IPS-18c (cell line): ENCODE measurements around the gene ZNF786.
"Not testable (repeated sequence)": the region's sequence is repeated elsewhere in the genome, so short reads cannot be mapped to it uniquely, and the experiment has no call there.

Source experiments
- H3K4me3 ChIP-seq: 2 replicates; pipeline ENCODE4 v1.7.0; 2013; ENCODE audit warnings: low read depth, mild to moderate bottlenecking, low read length, moderate library complexity; ENCODE audit not compliant: insufficient read depth
- H3K9me3 ChIP-seq: one replicate; pipeline ENCODE4 v1.6.1; 2013; ENCODE audit warnings: mild to moderate bottlenecking, low read length, moderate library complexity; ENCODE audit not compliant: control insufficient read depth, insufficient read depth

ZNF786 gene

DNA sequence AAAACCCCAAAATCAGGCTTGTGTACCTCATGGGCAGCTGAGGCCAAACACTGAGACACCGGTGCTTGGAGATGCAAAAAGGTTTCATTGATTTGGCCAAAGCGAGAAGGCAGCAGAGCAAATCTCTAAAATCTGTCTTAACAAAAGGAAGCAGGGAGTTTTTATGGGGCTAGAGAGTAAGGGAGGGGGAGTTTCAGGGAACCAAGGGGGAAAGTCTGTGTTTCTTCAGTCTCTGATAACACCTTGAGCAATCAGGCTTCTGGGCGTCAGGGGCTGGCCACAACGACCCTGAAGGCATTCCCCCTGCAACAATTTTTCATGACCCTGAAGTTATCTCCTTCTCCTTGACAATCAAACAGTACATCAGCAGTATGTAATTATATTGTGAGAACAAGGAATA, 2.7 kb upstream of the ZNF786 start:
- no peak overlapping the region for H3K4me3 ChIP-seq
- H3K9me3 ChIP-seq, result no peaks in the 10 kb centered on the region

DNA sequence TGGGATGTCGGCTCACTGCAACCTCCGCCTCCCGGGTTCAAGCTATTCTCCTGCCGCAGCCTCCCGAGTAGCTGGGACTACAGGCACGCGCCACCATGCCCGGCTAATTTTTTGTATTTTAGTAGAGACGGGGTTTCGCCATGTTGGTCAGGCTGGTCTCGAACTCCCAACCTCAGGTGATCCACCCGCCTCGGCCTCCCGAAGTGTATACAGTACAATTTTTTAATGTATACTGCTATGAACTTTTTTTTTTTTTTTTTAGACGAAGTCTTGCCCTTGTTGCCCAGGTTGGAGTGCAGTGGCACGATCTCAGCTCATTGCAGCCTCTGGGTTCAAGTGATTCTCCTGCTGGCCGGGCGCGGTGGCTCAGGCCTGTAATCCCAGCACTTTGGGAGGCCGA, 1.7 kb upstream of the ZNF786 start:
- not testable (repeated sequence) for H3K9me3 ChIP-seq, H3K4me3 ChIP-seq

DNA sequence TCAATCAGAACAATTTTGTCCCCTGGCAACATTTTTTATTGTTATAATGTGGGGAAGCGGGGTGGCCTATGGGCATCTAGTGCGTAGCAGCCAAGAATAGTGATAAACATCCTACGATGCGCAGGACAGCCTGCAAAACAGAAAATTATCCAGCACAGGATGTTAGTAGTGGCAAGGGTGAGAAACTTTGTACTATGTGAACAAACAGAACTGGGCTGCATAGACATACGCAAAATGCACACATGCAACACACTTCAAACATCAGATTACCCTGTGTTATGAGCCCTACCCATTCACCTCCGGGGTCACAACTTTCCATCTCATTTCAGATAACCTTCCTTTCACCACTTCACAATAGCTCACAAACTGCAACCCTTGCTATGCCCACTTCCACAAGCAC, 3.1 kb downstream of the ZNF786 start:
- peaks cover 2% of the 10 kb centered on the region for H3K9me3 ChIP-seq
- H3K4me3 ChIP-seq, result no peak overlapping the region

DNA sequence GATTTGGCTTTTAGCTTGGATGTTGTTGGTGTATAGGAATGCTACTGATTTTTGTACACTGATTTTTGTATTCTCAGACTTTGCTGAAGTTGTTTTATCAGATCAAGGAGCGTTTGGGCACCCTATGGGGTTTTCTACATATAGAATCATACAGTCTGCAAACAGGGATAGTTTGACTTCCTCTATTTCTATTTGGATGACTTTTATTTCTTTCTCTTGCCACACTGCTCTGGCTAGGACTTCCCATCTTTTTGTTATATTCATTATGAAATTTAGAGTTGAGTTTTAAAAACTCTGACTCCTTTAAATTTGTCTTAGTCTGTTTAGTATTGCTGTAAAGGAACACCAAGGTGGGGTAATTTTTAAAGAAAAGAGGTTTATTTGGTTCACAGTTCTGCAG, 4.7 kb downstream of the ZNF786 start:
- Histone ChIP-seq H3K9me3 (peaks cover 5% of the 10 kb centered on the region), H3K4me3 (no peak overlapping the region)

DNA sequence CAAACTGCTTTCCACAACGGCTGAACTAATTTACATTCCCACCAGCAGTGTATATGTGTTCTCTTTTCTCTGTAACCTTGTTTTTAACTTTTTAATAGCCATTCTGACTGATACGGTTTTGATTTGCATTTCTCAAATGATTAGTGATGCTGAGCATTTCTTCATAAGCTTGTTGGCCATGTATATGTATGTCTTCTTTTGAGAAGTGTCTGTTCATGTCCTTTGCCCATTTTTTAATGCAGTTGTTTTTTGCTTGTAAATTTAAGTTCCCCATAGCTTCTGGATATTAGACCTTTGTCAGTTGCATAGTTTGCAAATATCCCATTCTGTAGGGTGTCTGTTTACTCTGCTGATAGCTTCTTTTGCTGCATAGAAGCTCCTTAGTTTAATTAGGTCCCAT, 6.1 kb downstream of the ZNF786 start:
- peaks cover 5% of the 10 kb centered on the region for H3K9me3 ChIP-seq
- H3K4me3 ChIP-seq, result no peak overlapping the region

DNA sequence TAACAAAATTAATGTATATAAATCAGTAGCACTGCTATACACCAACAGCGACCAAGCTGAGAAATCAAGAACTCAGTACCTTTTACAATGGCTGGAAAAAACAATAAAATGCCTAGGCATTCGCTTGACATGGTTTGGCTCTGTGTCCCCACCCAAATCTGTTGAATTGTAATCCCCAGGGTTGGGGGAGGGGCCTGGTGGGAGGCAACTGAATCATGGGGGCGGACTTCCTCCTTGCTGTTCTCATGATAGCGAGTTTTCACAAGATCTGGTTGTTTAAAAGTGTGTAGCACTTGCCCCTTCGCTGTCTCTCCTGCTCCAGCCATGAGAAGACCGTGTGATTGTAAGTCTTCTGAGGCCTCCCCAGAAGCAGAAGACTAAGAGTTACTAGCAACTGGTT, 8.6 kb downstream of the ZNF786 start:
- Histone ChIP-seq H3K4me3 (no peak overlapping the region), H3K9me3 (peaks cover 5% of the 10 kb centered on the region)

DNA sequence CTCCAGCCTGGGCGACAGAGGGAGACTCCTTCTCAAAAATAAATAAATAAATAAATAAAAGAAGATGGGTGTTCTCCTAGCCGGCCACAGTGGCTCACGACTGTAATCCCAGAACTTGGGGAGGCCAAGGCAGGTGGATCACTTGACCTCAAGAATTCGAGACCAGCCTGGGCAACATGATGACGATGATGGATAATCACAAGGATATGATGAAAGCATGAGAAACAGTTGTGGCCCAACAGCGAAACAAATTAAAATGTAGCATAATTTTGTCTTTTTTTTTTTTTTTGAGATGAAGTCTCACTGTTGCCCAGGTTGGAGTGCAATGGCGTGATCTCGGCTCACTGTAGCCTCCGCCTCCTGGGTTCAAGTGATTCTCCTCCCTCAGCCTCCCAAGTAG, 12.9 kb downstream of the ZNF786 start:
- H3K9me3 ChIP-seq, result peaks cover 3% of the 10 kb centered on the region
- H3K4me3 ChIP-seq, result no peak overlapping the region

DNA sequence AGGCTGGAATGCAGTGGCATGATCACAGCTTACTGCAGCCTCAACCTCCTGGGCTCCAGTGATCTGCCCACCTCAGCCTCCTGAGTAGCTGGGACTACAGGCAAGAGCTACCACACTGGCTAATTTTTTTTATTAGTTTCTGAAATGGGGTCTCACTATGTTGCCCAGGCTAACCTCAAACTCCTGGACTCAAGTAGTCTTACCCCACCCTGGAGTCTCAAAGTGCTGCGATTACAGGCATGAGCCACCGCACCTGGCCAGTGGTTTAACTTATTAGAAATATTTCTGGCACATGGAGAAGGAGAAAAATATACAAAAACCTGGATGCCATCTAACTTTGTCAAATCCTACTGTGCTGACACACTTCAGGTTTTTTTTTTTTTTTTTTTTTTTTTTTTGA, 15.2 kb downstream of the ZNF786 start:
- no peaks in the 10 kb centered on the region for H3K9me3 ChIP-seq
- no peak overlapping the region for H3K4me3 ChIP-seq

DNA sequence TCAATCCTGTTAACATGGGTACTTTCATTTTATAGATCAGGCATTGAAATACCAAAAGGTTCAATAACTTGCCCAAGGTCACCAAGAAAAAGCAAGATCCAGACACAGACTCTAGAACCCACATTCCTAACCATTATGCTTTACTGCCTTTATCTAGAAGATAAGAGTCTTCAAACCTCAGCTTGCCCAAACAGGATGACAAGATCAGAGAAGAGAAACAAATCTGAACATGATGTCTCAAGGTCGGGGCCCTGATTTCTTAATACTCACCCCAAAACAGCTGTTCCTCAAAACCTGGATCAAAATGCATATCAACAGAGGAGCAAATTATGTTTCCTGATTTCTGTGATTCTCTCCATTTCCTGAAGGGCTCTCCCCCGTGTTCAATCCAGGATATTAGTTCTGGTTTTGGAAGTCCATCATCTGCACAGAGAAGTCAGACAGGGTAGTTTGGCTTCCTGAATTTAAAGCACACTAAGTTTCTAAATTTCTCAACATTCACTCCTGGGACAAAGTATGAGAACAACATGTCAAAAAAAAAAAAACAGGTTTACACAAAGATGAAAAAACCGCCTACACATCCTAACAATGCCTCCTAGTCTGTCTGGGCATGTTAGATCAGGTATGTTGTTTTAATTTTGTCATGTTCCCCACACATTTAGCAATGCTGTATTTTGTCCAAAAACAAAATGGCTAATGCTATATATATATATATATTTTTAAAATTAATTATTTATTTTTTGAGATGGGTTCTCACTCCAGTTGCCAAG, 16.2 kb downstream of the ZNF786 start:
- Histone ChIP-seq H3K9me3 (no peaks in the 10 kb centered on the region), H3K4me3 (no peak overlapping the region)

DNA sequence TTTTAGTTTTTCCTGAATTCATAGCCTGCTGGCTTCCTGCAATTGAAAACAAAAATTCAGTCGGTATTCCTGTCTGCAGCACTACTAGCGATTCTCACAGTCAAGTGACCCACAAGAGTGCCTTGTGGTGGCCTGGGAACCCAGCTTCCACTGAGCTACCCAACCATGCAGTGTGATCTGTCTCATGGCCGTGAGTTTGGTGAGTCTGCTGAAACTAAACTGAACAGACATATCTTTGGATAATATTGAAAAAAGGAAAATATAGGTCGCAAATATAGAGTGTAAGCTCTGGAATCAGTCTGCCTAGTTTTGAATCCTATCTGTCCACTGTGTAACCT, 18.1 kb downstream of the ZNF786 start:
- no peaks in the 10 kb centered on the region for H3K9me3 ChIP-seq
- H3K4me3 ChIP-seq, result no peak overlapping the region

DNA sequence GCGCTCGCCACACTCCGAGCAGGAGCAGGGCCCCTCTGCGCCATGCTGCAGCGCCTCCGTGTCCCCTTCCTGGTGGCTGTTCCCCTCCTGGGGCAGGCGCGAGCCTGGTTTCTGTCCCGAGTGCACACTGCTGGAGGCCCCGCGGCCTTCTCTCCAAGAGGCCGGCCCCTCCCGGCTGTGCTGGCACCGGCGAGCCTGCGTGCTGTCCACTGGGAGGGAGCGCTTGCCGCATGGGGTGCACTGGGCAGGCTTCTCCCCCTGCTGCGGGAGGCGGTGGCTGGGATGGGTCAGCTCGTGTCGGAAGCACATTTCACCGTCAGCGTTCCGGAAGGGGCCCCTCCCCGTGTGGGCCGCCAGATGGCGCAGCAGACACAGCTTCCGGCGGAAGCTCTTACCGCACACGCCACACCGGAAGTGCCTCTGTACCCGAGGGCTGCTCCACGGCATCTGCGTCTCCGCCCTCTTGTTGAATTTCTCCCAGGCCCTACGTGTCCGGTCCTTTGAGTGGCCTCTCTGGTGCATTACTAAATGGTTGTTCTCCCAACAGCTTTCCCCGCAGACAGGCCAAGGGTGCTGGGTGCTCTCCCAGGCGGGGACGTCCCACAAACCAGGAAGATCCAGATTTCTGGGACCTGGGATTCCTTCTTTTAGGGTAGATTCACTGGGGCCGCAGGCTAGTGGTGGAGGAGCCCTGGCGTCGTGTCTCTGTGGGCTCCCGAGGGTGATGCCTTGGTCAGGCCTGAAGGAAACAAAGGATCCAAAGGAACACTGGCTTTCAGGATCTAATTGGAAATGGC, 18.7 kb downstream of the ZNF786 start:
- H3K9me3 ChIP-seq, result no peaks in the 10 kb centered on the region
- no peak overlapping the region for H3K4me3 ChIP-seq

DNA sequence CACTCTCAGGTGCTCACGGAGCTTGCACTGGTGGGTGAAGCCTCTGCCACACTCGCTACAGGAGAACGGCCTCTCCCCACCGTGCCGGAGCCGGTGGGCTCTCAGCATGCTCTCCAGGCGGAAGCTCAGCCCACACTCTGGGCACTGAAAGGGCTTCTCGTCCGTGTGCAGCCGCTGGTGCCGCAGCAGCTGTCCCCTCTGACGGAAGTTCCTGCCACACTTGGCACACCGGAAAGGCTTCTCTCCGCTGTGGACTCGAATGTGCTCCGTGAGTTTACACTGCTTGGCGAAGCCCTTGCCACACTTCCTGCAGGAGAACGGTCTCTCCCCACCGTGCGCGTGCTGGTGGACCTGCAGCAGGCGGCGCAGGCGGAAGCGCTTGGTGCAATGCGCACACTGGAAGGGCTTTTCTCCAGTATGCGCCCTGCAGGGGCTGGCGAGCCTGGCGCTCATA, 19.3 kb downstream of the ZNF786 start:
- Histone ChIP-seq H3K4me3 (no peak overlapping the region), H3K9me3 (no peaks in the 10 kb centered on the region)

DNA sequence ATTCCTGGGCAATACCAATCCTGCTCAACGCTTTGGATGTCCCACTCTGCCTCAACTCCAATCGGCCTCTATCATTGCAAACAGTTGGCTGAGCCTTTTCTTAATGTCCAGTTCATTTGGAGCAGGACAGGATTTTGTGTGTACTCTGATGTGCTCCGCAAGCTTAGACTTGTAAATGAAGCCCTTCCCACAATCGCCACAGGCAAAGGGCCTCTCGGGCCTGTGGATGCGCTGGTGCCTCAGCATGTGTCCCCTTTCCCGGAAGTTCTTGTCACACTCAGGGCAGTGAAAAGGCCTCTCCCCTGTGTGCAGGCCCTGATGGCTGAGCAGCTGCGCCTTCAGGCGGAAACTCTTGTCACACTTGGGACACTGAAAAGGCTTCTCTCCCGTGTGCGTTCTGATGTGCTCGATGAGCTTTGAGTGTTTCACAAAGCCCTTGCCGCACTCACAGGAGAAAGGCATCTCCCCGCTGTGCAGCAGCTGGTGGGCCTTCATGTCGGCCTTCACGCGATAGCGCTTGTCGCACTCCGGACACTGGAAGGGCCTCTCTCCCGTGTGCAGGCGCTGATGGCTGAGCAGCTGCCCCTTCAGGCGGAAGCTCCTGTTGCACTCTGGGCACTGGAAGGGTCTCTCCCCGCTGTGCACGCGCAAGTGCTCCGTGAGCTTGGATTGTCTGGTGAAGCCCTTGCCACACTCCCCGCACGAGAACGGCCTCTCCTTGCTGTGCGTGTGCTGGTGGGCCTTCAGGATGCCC, 20.0 kb downstream of the ZNF786 start:
- Histone ChIP-seq H3K9me3 (no peaks in the 10 kb centered on the region), H3K4me3 (no peak overlapping the region)

DNA sequence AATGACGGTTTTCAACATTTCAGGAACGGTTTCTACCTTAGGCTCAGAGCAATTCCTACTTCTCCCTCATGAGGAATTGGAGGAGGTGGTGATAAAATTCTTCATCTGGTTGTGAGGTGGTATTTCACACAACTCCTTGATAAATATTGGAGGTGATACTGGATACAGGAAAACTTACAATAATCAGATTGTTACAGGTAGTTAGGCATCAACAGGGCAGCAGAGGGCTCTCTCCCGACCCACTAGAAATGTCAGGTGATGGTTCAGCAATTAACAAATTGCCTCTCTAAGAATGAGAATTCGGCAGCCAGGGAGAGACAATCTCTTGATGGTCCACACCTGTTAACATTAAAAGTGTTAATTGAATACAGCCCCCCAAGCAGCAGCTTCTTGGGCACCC, 22.6 kb downstream of the ZNF786 start:
- Histone ChIP-seq H3K9me3 (no peaks in the 10 kb centered on the region), H3K4me3 (no peak overlapping the region)

DNA sequence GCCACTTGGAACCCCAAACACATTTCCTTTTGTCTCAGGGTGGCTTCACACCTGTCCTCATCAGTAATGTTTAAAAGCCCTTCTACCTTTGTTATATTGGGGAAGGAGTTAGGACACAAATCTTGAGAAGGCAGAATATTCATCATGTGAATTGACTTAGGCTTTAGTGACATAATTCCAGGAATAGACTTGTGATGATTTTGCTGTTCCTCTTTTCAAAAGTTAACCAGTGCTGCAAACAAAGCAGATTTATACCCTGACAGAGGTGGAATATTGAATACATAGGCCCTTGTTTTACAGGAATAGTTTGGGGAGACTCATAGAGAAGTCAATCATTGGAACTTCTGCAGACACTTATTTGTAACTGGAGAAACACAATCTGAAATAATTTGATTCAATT, 27.0 kb downstream of the ZNF786 start:
- no peaks in the 10 kb centered on the region for H3K9me3 ChIP-seq
- H3K4me3 ChIP-seq, result no peak overlapping the region

DNA sequence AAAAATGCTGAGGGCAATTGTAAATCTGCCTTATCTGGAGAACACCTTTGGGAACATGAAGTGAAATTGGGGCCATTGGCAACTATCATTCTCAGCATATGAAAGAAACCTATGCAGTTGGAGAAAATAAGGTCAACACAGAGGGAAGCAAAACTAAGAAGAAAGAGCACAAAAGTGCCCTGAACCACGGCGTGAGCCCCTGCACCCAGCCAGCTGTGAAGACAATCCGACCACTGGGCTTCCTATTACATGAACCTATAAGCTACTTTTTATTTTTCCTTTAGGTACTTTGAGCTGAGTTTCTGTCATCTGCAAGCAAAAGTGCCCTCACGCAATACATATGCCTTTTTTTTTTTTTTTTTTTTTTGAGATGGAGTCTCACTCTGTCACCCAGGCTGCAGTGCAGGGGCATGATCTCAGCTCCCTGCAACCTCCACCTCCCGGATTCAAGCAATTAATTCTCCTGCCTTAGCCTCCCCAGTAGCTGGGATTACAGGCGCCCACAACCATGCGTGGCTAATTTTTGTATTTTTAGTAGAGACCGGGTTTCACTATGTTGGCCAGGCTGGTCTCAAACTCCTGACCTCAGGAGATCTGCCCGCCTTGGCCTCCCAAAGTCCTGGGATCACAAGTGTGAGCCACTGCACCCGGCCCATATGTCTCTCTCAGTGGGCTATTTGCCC, 28.2 kb downstream of the ZNF786 start:
- not testable (repeated sequence) for H3K4me3 ChIP-seq, H3K9me3 ChIP-seq

DNA sequence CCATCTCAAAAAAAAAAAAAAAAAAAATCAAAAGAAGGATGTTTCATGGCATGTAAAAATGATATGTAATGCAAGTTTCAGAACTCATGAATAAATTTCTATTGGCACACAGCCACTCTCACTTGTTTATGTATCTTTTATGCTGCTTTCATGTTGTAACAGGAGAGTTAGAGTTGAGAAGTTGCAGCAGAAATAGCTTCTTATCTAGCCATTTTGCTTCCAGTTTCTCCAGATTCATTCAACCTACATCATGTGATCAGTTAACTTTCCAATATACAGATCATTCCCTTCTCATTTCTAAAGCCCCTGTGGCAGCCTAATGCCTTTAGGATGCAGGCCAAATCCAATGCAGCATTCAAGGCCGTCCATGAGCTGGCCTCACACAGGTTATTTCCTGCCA, 30.4 kb downstream of the ZNF786 start:
- no peak overlapping the region for H3K4me3 ChIP-seq

More for the DNA sequence above, 30.4 kb downstream of the ZNF786 start:
- no peaks in the 10 kb centered on the region for H3K9me3 ChIP-seq
